AG04449 (cell line): Measurements from ENCODE around the gene NUDT3.
"Not testable (repeated sequence)": the region's sequence is repeated elsewhere in the genome, so short reads cannot be mapped to it uniquely, and the experiment has no call there.

Experiments used
- CTCF ChIA-PET: fragments of 350-600 bp; formaldehyde crosslinking; extraction: SDS; loops from one replicate; lab custom pipeline; 2021; ENCODE audit warnings: antibody characterized with exemption; lab: Yijun Ruan, JAX
- POLR2A ChIA-PET: fragments of 400-600, 350-600 bp; formaldehyde crosslinking; extraction: SDS; loops from one replicate; lab custom pipeline; 2020; ENCODE audit warnings: antibody characterized with exemption, inconsistent platforms; lab: Yijun Ruan, JAX
- DNase-seq: peaks from one replicate; pipeline ENCODE4 v3.0.0-alpha.2; 2010; ENCODE audit warnings: low read depth, low spot score
- H3K4me3 ChIP-seq: 2 replicates; pipeline ENCODE4 v1.5.1; 2011; ENCODE audit warnings: low read depth, mild to moderate bottlenecking, control low read depth, low read length
- TF ChIP-seq, protein P1 (sequence below): IDR thresholded peaks from one replicate; pipeline ENCODE4 v1.5.1; 2011; ENCODE audit warnings: mild to moderate bottlenecking, moderate library complexity, low read length, control low read depth, inconsistent platforms; ENCODE audit not compliant: insufficient read depth; ENCODE audit errors: missing control alignments

Gene NUDT3

DNA sequence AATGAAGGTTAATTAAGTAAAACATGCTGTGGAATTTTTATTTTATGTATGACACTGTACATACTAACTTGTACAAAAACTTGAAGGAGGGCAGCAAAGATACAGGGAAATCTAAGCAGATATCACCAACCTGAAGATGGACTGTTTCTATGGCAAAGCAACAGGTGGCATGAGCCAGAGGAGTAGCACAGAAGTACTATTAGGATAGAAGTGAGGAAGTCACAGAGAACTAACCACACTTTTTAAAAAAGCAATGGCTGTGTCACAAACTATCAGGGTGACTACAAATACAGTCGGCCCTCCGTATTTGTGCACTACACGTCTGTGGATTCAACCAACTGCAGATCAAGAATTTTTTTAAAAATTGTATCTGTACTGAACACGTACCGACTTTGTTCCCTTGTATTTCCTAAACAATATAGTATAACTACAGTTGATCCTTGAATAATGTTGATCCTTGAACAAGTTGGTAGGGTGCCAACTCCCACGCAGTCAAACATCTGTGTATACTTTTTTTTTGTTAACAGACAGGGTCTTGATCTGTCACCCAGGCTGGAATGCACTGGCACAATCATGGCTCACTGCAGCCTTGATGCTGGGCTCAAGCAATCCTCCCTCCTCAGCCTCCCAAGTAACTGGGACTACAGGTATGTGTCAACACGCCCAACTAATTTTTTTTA lies 61.0 kb downstream of the NUDT3 start:
- CTCF ChIA-PET, result no interaction called here
- TF ChIP-seq, protein P1, sequence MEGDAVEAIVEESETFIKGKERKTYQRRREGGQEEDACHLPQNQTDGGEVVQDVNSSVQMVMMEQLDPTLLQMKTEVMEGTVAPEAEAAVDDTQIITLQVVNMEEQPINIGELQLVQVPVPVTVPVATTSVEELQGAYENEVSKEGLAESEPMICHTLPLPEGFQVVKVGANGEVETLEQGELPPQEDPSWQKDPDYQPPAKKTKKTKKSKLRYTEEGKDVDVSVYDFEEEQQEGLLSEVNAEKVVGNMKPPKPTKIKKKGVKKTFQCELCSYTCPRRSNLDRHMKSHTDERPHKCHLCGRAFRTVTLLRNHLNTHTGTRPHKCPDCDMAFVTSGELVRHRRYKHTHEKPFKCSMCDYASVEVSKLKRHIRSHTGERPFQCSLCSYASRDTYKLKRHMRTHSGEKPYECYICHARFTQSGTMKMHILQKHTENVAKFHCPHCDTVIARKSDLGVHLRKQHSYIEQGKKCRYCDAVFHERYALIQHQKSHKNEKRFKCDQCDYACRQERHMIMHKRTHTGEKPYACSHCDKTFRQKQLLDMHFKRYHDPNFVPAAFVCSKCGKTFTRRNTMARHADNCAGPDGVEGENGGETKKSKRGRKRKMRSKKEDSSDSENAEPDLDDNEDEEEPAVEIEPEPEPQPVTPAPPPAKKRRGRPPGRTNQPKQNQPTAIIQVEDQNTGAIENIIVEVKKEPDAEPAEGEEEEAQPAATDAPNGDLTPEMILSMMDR, result no peak
- POLR2A ChIA-PET, result no interaction called here
- H3K4me3 ChIP-seq, result no peak overlapping the region
- DNase-seq, result no peak

DNA sequence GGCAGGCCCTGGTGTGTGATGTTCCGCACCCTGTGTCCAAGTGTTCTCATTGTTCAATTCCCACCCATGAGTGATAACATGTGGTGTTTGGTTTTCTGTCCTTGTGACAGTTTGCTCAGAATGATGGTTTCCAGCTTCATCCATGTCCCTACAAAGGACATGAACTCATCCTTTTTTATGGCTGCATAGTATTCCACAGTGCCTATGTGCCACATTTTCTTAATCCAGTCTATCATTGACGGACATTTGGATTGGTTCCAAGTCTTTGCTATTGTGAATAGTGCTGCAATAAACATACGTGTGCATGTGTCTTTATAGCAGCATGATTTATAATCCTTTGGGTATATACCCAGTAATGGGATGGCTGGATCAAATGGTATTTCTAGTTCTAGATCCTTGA lies 62.7 kb downstream of the NUDT3 start:
- CTCF ChIA-PET, H3K4me3 ChIP-seq, DNase-seq, POLR2A ChIA-PET: not testable (repeated sequence)

DNA sequence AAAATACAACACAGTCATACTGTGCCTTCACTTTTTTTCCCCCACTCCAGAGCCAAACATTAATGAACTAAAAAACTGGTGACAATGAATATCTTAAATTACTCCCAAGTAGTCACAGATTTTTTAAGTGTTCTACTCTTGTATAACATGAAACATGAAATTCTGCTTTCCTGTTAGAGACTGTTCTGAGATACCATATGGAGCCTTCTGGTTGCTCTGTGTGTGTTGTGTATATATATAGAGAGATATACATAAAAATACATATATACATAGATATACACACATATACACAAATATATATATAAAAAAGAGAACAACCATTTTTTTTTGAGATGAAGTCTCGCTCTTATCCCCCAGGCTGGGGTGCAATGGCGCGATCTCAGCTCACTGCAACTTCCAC lies 63.5 kb downstream of the NUDT3 start:
- no peak overlapping the region for H3K4me3 ChIP-seq
- ChIA-PET CTCF (no interaction called here), POLR2A (no interaction called here)
- TF ChIP-seq, protein P1, result no peak
- DNase-seq, result no peak

DNA sequence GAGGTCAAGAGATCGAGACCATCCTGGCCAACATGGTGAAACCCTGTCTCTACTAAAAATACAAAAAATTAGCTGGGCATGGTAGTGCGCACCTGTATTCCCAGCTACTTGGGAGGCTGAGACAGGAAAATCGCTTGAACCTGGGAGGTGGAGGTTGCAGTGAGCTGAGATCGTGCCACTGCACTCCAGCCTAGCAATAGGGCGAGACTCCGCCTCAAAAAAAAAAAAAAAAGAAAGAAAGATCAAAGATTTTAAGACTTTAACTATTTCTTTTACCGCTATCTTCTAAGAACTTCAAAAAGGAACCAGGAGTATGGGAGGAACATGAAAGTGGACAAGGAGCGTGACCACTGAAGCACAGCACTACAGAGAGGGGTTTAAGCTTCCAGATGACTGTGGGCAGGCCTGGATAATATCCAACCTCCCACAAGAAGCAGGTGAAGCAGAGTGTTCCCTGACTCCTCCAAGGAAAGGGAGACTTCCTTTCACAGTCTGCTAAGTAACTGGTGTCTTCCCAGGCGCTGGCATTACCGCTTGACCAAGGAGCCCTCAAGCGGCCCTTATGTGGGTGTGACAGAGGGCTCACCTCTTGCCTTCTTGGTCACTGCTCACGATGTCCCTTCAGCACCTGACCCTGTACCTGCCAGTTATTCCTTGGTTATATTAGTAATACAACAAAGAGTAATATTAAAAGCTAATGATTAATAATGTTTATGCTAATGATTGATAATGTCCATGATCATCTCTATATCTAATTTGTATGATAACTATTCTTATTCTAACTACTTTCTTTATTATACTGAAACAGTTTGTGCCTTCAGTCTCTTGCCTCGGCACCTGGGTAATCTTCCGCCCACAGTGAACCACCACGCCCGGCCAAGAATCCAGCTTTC lies 64.9 kb downstream of the NUDT3 start:
- POLR2A ChIA-PET, DNase-seq, H3K4me3 ChIP-seq: not testable (repeated sequence)
- CTCF ChIA-PET, result interaction anchor here (1.0 kb wide), 2 partner anchors 64 to 78 kb away, joined by 3 read pairs; no protein-coding TSS in a partner anchor

DNA sequence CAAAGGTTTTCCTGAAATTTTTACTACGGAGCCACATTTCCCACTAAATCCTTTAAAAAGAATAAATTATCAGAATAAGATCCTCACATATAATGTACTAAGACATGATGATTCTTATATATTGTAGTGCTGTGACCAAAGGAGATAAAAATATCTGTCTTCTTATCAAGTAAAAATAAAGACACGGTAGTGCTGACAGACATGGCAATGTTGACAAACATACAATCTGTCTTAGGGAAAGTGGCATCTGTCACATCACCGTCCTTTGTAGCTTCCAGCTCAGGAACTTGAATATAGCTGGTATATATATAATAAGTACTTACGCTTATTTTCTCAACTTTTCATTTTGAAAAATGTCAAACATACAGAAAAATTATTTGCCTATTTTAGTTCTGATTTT lies 66.8 kb downstream of the NUDT3 start:
- no peak overlapping the region for H3K4me3 ChIP-seq
- POLR2A ChIA-PET, result no interaction called here
- no peak for DNase-seq
- CTCF ChIA-PET, result interaction anchor here (0.9 kb wide), 1 partner anchor 28 kb away, joined by 3 read pairs; no protein-coding TSS in a partner anchor
- TF ChIP-seq, protein P1, result no peak

DNA sequence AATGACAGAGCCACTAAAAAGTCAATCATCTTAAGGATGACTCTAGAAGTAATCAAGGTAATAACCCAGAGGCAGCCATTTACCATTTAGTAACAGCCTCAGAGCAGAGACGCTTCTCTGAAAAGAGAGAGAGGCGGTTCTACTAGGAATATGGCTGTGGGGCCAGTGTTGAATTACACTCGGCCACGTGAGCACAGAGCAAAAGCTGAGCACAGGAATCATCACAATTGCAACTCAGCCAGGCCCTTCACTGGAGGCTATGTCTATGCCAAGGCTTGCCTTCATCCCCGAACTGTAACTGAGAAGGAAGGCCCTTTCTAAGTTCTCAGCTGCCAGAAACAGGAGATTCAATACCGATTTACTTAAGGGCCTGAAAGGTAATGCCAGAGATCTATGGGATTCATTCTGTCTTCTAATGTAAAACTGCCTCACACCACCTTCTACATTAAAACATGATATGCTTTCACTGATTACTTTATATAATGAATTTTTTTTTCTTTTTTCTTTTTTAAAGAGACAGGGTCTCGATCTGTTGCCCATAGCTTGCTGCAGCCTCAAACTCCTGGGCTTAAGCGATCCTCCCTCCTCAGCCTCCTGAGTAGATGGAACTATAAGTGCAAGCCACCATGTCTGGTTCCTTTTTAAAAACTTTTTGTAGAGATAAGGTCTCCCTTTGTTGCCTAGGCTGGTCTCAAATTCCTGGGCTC lies 67.6 kb downstream of the NUDT3 start:
- ChIA-PET CTCF (no interaction called here), POLR2A (no interaction called here)
- no peak overlapping the region for H3K4me3 ChIP-seq
- DNase-seq, result no peak
- TF ChIP-seq, protein P1, result no peak

DNA sequence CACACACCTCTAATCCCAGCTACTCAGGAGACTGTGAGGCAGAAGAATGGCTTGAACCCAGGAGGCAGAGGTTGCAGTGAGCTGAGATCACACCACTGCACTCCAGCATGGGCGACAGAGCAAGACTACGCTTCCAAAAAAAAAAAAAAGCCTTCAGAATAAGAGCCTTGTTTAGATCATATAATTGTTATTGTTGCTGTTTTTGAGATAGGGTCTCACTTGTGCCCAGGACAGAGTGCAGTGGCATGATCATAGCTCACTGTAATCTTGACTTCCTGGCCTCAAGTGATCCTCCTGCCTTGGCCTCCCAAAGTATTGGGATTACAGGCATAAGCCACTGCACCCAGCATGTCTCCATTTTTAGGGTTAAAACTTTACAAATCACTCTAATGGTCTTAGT lies 68.2 kb downstream of the NUDT3 start:
- POLR2A ChIA-PET, DNase-seq, H3K4me3 ChIP-seq, CTCF ChIA-PET: not testable (repeated sequence)
